Measurements from ENCODE around the gene TSPYL4. TPM values are rescaled to one million over a fixed set of nuclear protein-coding genes. Genes with fewer than 3 reads are reported as not detected.

The TSPYL4 gene
- total and polyA plus RNA-seq, 8 donors, result 2.3 to 33.5 (median 9.1) TPM

GRCh38 chr6:116217069-116217468 lies 36.8 kb downstream of the TSPYL4 start:
- Histone ChIP-seq H3K27me3 (no peaks in the 10 kb centered on the region), H3K27ac (no peak overlapping the region), H3K9me3 (no peaks in the 10 kb centered on the region), H3K4me1 (peaks cover 0 to 19% (median 3%) of the 10 kb centered on the region in 4 donors), H3K4me3 (no peak overlapping the region), H3K36me3 (peaks cover 0 to 11% (median 10%) of the 10 kb centered on the region in 4 donors)
- 0 to 18% (median 2%) methylated on average over 1 of the region's 1 CpG for WGBS, 5 donors
- intact Hi-C loops (cut with DNase I; ENCODE audit: low total_unique reads), result no loop called here
- TF ChIP-seq, protein P1, sequence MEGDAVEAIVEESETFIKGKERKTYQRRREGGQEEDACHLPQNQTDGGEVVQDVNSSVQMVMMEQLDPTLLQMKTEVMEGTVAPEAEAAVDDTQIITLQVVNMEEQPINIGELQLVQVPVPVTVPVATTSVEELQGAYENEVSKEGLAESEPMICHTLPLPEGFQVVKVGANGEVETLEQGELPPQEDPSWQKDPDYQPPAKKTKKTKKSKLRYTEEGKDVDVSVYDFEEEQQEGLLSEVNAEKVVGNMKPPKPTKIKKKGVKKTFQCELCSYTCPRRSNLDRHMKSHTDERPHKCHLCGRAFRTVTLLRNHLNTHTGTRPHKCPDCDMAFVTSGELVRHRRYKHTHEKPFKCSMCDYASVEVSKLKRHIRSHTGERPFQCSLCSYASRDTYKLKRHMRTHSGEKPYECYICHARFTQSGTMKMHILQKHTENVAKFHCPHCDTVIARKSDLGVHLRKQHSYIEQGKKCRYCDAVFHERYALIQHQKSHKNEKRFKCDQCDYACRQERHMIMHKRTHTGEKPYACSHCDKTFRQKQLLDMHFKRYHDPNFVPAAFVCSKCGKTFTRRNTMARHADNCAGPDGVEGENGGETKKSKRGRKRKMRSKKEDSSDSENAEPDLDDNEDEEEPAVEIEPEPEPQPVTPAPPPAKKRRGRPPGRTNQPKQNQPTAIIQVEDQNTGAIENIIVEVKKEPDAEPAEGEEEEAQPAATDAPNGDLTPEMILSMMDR (IDR thresholded peaks at IDR 0.05), result peak in 5 of 7 experiments; percentile 28 to 54 (median 31)
- TF ChIP-seq POLR2A (IDR thresholded peaks at IDR 0.05), result no peak
- peak in 1 of 2 donors; percentile 55 for DNase-seq

- H3K36me3 ChIP-seq, result no peaks in the 10 kb centered on the region
- H3K4me3 ChIP-seq, result no peak overlapping the region
- TF ChIP-seq POLR2AphosphoS5 (IDR thresholded peaks at IDR 0.05) (no peak), EP300 (IDR thresholded peaks at IDR 0.05) (no peak), POLR2A (IDR thresholded peaks at IDR 0.05) (no peak)
- TF ChIP-seq, protein P1 (IDR thresholded peaks at IDR 0.05), result no peak
- 89 to 94% (median 93%) methylated on average over 5 of the region's 5 CpGs for WGBS, 5 donors
- DNase-seq, result no peak
- H3K9me3 ChIP-seq, result no peaks in the 10 kb centered on the region
- H3K27me3 ChIP-seq, result no peaks in the 10 kb centered on the region
- no peak overlapping the region for H3K27ac ChIP-seq
- intact Hi-C loops (cut with DNase I; ENCODE audit: low total_unique reads), result no loop called here
- H3K4me1 ChIP-seq, result peaks cover 0 to 17% (median 3%) of the 10 kb centered on the region in 4 donors
Measured at GRCh38 chr6:116215414-116215813, 38.5 kb downstream of the TSPYL4 start.

GRCh38 chr6:116214681-116215080 lies 39.2 kb downstream of the TSPYL4 start:
- no peak overlapping the region for H3K4me3 ChIP-seq
- H3K9me3 ChIP-seq, result no peaks in the 10 kb centered on the region
- H3K4me1 ChIP-seq, result peaks cover 0 to 14% (median 3%) of the 10 kb centered on the region in 4 donors
- intact Hi-C loops (cut with DNase I; ENCODE audit: low total_unique reads), result no loop called here
- TF ChIP-seq POLR2AphosphoS5 (IDR thresholded peaks at IDR 0.05) (no peak), EP300 (IDR thresholded peaks at IDR 0.05) (no peak), POLR2A (IDR thresholded peaks at IDR 0.05) (no peak)
- TF ChIP-seq, protein P1 (IDR thresholded peaks at IDR 0.05), result no peak
- H3K27ac ChIP-seq, result no peak overlapping the region
- DNase-seq, result no peak
- no peaks in the 10 kb centered on the region for H3K27me3 ChIP-seq
- no peaks in the 10 kb centered on the region for H3K36me3 ChIP-seq
- 81 to 95% (median 88%) methylated on average over 1 of the region's 1 CpG for WGBS, 5 donors

DNA sequence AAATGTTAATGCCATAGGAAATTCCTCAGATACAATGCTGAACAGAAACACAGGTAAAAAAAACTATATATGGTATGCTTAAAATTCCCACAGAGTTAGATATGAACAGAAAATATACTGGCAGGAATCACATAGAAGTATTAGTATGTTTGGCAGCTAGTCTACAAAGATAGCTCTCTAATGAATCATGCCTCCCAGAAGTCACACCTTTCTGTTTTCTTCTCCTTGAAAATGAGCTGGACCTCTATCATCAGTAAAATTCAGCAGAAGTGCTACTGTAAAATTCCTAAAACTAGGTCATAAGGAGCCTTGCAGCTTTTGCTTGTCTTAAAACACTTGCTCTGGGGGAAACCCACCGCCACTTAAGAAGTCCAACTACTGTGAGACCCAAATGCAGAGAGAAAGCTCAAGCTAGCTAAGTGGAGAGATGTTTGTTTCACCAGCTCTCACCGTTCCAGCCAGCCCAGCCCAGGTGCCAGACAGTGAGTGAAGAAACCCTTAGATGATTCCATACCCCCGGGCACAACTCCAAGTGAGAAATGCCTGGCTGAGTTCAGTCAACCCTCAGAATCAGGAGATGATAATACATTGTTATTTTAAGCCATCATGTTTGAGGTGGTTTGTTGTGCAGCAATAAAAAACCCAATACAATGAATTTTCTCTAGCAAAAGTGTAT lies 43.0 kb downstream of the TSPYL4 start:
- H3K27me3 ChIP-seq, result no peaks in the 10 kb centered on the region
- no peak for DNase-seq
- intact Hi-C loops (cut with DNase I; ENCODE audit: low total_unique reads), result no loop called here
- WGBS, 5 donors, result 44 to 80% (median 60%) methylated on average over 3 of the region's 3 CpGs
- no peak overlapping the region for H3K27ac ChIP-seq
- H3K4me1 ChIP-seq, result no peaks in the 10 kb centered on the region
- no peaks in the 10 kb centered on the region for H3K36me3 ChIP-seq
- TF ChIP-seq POLR2A (IDR thresholded peaks at IDR 0.05), result no peak
- TF ChIP-seq EP300 (IDR thresholded peaks at IDR 0.05), result no peak
- no peak for TF ChIP-seq POLR2AphosphoS5 (IDR thresholded peaks at IDR 0.05)
- TF ChIP-seq, protein P1 (IDR thresholded peaks at IDR 0.05), result no peak
- H3K4me3 ChIP-seq, result no peak overlapping the region
- H3K9me3 ChIP-seq, result no peaks in the 10 kb centered on the region
